SK-N-SH (cell line): Measurements from ENCODE around the gene CNTNAP2. TPM values are rescaled to one million over a fixed set of nuclear protein-coding genes. Genes with fewer than 3 reads are reported as not detected.

Experiments used
- CTCF ChIA-PET: fragments of 300-600, 350-600 bp; formaldehyde crosslinking; extraction: SDS; loops from one replicate; lab custom pipeline; 2021; lab: Yijun Ruan, JAX
- POLR2A ChIA-PET: fragments of 350-600 bp; sonication (Branson Sonifier 250); formaldehyde crosslinking; extraction: SDS; loops from one replicate; lab custom pipeline; 2020; ENCODE audit warnings: antibody characterized with exemption, inconsistent platforms; lab: Yijun Ruan, JAX
- DNase-seq: peaks from one replicate; pipeline ENCODE4 v3.0.0; 2012
- H2AFZ ChIP-seq: fragments of 200-600 bp; sonication (generic); 2 replicates; pipeline ENCODE4 v1.8.1; 2016; ENCODE audit warnings: antibody characterized with exemption, mild to moderate bottlenecking, low read depth
- H3F3A ChIP-seq: fragments of 200-600 bp; sonication (generic); replicated peaks from 2 replicates; pipeline ENCODE3; 2016; ENCODE audit warnings: antibody characterized with exemption, mild to moderate bottlenecking; ENCODE audit not compliant: insufficient read depth
- H3K27ac ChIP-seq, 2 experiments: fragments of 200-500 bp in 1 of 2; fragments of 200-600 bp in 1 of 2; sonication (Bioruptor generic) in 1 of 2; sonication (generic), shearing (Covaris generic) in 1 of 2; 2 replicates each; pipeline versions ENCODE4 v1.5.1 to v1.6.1; 2014 to 2016; ENCODE audit warnings: low read depth in 2 of 2, inconsistent platforms in 1 of 2, low read length in 1 of 2, mild to moderate bottlenecking in 1 of 2, mixed read lengths in 1 of 2
- H3K27me3 ChIP-seq: fragments of 200-600 bp; sonication (generic), shearing (Covaris generic); 2 replicates; pipeline ENCODE4 v1.6.1; 2016; ENCODE audit warnings: mixed run types; ENCODE audit not compliant: insufficient read depth
- H3K36me3 ChIP-seq, 2 experiments: fragments of 200-500 bp in 1 of 2; fragments of 200-600 bp in 1 of 2; sonication (Bioruptor generic) in 1 of 2; sonication (generic) in 1 of 2; replicated peaks in 1 of 2; 2 replicates each; pipeline versions ENCODE3 to v1.5.1; 2014 to 2016; ENCODE audit warnings: low read length in 1 of 2, mild to moderate bottlenecking in 1 of 2; ENCODE audit not compliant: insufficient read depth in 2 of 2, control insufficient read depth in 1 of 2
- H3K4me1 ChIP-seq, 2 experiments: fragments of 200-500 bp in 1 of 2; fragments of 200-600 bp in 1 of 2; sonication (Bioruptor generic) in 1 of 2; sonication (generic), shearing (Covaris generic) in 1 of 2; 2 replicates each; pipeline versions ENCODE4 v1.5.1 to v1.6.1; 2014 to 2016; ENCODE audit warnings: low read depth in 1 of 2, low read length in 1 of 2, mixed run types in 1 of 2; ENCODE audit not compliant: insufficient read depth in 2 of 2, control insufficient read depth in 1 of 2
- H3K4me2 ChIP-seq: fragments of 200-600 bp; sonication (generic), shearing (Covaris generic); 2 replicates; pipeline ENCODE4 v1.6.1; 2017; ENCODE audit warnings: mixed run types
- H3K4me3 ChIP-seq, 2 experiments: fragments of 200-500 bp in 1 of 2; fragments of 200-600 bp in 1 of 2; sonication (Bioruptor generic) in 1 of 2; sonication (generic), shearing (Covaris generic) in 1 of 2; 2 replicates each; pipeline versions ENCODE4 v1.5.1 to v1.8.1; 2014 to 2016; ENCODE audit warnings: low read depth in 2 of 2, inconsistent platforms in 1 of 2, low read length in 1 of 2, mild to moderate bottlenecking in 1 of 2, mixed read lengths in 1 of 2, moderate library complexity in 1 of 2
- H3K79me2 ChIP-seq: fragments of 200-600 bp; sonication (generic); 2 replicates; pipeline ENCODE4 v1.8.1; 2017; ENCODE audit warnings: mild to moderate bottlenecking; ENCODE audit not compliant: insufficient read depth
- H3K9ac ChIP-seq: fragments of 200-600 bp; sonication (generic); 2 replicates; pipeline ENCODE4 v1.6.1; 2017; ENCODE audit warnings: mixed run types
- H3K9me2 ChIP-seq: fragments of 200-600 bp; sonication (generic); 2 replicates; pipeline ENCODE4 v1.6.1; 2017; ENCODE audit warnings: mixed run types
- H3K9me3 ChIP-seq: fragments of 200-600 bp; sonication (generic); 2 replicates; pipeline ENCODE4 v1.6.1; 2017; ENCODE audit warnings: mixed run types, mild to moderate bottlenecking, moderate library complexity
- H4K20me1 ChIP-seq: fragments of 200-600 bp; sonication (generic); 2 replicates; pipeline ENCODE4 v1.6.1; 2017; ENCODE audit warnings: mild to moderate bottlenecking, mixed run types; ENCODE audit not compliant: insufficient read depth
- CHD2 ChIP-seq: fragments of 150-350 bp; IDR thresholded peaks from 2 replicates; pipeline ENCODE4 v1.6.1; 2018; ENCODE audit warnings: low read length; ENCODE audit not compliant: partially characterized antibody
- EP300 ChIP-seq, 2 experiments: IDR thresholded peaks; 2 replicates each; pipeline versions ENCODE4 v1.4.0 to v1.6.1; 2012; ENCODE audit warnings: borderline replicate concordance in 1 of 2, low read depth in 1 of 2, low read length in 1 of 2
- FOSL2 ChIP-seq: IDR thresholded peaks from 2 replicates; pipeline ENCODE4 v1.4.0; 2012; ENCODE audit warnings: low read depth, mild to moderate bottlenecking, moderate library complexity, borderline replicate concordance
- FOXJ3 ChIP-seq: sonication (generic); formaldehyde crosslinking; IDR thresholded peaks from 2 replicates; pipeline ENCODE4 v1.5.1; 2020; ENCODE audit warnings: mild to moderate bottlenecking, missing genetic modification reagents
- FOXM1 ChIP-seq: IDR thresholded peaks from 2 replicates; pipeline ENCODE4 v1.4.0; 2012; ENCODE audit warnings: low read depth, mild to moderate bottlenecking
- GATA2 ChIP-seq: sonication (generic); formaldehyde crosslinking; IDR thresholded peaks from 2 replicates; pipeline ENCODE4 v1.5.0; 2020; ENCODE audit warnings: mild to moderate bottlenecking, missing genetic modification reagents
- JUND ChIP-seq: IDR thresholded peaks from 2 replicates; pipeline ENCODE4 v1.4.0; 2012
- MAX ChIP-seq: IDR thresholded peaks from 2 replicates; pipeline ENCODE4 v1.4.0; 2012; ENCODE audit warnings: low read depth
- MEF2A ChIP-seq: IDR thresholded peaks from 2 replicates; pipeline ENCODE4 v1.4.0; 2012; ENCODE audit warnings: low read depth, borderline replicate concordance
- RAD21 ChIP-seq: IDR thresholded peaks from 2 replicates; pipeline ENCODE4 v1.6.1; 2012; ENCODE audit warnings: mild to moderate bottlenecking, low read length
- RFX5 ChIP-seq: IDR thresholded peaks from 2 replicates; pipeline ENCODE4 v1.6.1; 2012; ENCODE audit warnings: mild to moderate bottlenecking, improper control_type of control experiment, low read length
- SMC3 ChIP-seq: IDR thresholded peaks from 2 replicates; pipeline ENCODE4 v1.6.1; 2012; ENCODE audit warnings: low read depth, low read length, improper control_type of control experiment
- TAF1 ChIP-seq: IDR thresholded peaks from 2 replicates; pipeline ENCODE4 v1.6.1; 2012; ENCODE audit warnings: low read depth, mild to moderate bottlenecking, low read length, moderate library complexity, borderline replicate concordance
- TCF12 ChIP-seq: IDR thresholded peaks from 2 replicates; pipeline ENCODE4 v1.4.0; 2012
- YY1 ChIP-seq: IDR thresholded peaks from 2 replicates; pipeline ENCODE4 v1.4.0; 2012; ENCODE audit warnings: low read depth, mild to moderate bottlenecking
- ZBTB33 ChIP-seq: IDR thresholded peaks from 2 replicates; pipeline ENCODE4 v1.4.0; 2012; ENCODE audit warnings: low read depth, borderline replicate concordance
- WGBS: methylation state at CpG from one replicate; pipeline ENCODE4 v1.1.6; 2017; ENCODE audit warnings: low lambda C conversion rate; 5-methylcytosine and 5-hydroxymethylcytosine counted together
- polyA plus RNA-seq, 3 experiments: library from polyadenylated mRNA; depleted of rRNA; stranded (reverse); fragments of >200 nt; gene quantifications; 2 replicates each; pipeline ENCODE4 v1.2.3, GENCODE V29; 2012
- TF ChIP-seq, protein P1 (sequence below): IDR thresholded peaks from 2 replicates; pipeline ENCODE4; 2012
- TF ChIP-seq, protein P2 (sequence below): fragments of 150-350 bp; IDR thresholded peaks from 2 replicates; pipeline ENCODE4 v1.6.1; 2017; ENCODE audit warnings: antibody characterized with exemption, low read length, low read depth, borderline replicate concordance

Gene CNTNAP2
- polyA plus RNA-seq, 1 of the 3 experiments (the other 2 are of a cell fraction) = 3.4 TPM

DNA sequence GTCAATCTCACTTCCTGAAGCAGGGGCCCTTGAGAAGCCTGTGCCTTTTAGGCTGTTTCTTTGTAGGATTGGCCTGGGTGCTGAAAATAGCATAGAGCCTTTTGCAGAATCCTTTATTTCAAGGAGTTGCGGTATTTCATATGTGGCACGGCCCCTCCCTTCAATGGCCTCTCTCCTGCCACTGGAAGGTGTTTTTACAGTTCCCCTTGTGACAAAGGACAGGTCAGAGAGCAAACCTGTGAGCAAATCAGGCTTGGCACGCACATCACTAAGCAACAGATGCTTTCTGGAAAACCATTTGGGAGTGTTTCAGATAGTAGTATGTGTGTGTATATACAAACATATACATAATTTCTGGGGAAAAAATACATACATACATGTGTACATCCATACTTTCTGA is 2085.4 kb downstream of the CNTNAP2 start:
- Histone ChIP-seq H3K4me1 (no peaks in the 10 kb centered on the region), H3K4me3 (no peak overlapping the region), H2AFZ (no peak overlapping the region), H4K20me1 (no peaks in the 10 kb centered on the region), H3K27me3 (no peaks in the 10 kb centered on the region), H3K9me2 (no peaks in the 10 kb centered on the region), H3K4me2 (no peak overlapping the region), H3K27ac (no peak overlapping the region), H3K36me3 (no peaks in the 10 kb centered on the region), H3K79me2 (no peaks in the 10 kb centered on the region), H3K9me3 (no peaks in the 10 kb centered on the region), H3F3A (no peaks in the 10 kb centered on the region), H3K9ac (no peak overlapping the region)
- WGBS = 51% methylated on average over 3 of the region's 3 CpGs
- TF ChIP-seq TAF1 (no peak), TCF12 (no peak), FOXM1 (no peak), MEF2A (no peak), FOSL2 (no peak), RAD21 (no peak), RFX5 (no peak), ZBTB33 (no peak), SMC3 (no peak), CHD2 (no peak), GATA2 (no peak), YY1 (no peak)
- TF ChIP-seq, protein P1, sequence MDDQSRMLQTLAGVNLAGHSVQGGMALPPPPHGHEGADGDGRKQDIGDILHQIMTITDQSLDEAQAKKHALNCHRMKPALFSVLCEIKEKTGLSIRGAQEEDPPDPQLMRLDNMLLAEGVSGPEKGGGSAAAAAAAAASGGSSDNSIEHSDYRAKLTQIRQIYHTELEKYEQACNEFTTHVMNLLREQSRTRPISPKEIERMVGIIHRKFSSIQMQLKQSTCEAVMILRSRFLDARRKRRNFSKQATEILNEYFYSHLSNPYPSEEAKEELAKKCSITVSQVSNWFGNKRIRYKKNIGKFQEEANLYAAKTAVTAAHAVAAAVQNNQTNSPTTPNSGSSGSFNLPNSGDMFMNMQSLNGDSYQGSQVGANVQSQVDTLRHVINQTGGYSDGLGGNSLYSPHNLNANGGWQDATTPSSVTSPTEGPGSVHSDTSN = no peak
- TF ChIP-seq, protein P2, sequence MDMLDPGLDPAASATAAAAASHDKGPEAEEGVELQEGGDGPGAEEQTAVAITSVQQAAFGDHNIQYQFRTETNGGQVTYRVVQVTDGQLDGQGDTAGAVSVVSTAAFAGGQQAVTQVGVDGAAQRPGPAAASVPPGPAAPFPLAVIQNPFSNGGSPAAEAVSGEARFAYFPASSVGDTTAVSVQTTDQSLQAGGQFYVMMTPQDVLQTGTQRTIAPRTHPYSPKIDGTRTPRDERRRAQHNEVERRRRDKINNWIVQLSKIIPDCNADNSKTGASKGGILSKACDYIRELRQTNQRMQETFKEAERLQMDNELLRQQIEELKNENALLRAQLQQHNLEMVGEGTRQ = no peak
- ChIA-PET POLR2A (no interaction called here), CTCF (interaction anchor here (1.1 kb wide), 1 partner anchor 20 kb away, joined by 3 read pairs; no protein-coding TSS in a partner anchor)
- DNase-seq = no peak

GRCh38 chr7:148204639-148205304 is 2088.2 kb downstream of the CNTNAP2 start:
- H3K9me2 ChIP-seq = no peaks in the 10 kb centered on the region
- no peaks in the 10 kb centered on the region for H4K20me1 ChIP-seq
- DNase-seq = no peak
- H3K9me3 ChIP-seq = no peaks in the 10 kb centered on the region
- H3K4me3 ChIP-seq = no peak overlapping the region
- no peak overlapping the region for H2AFZ ChIP-seq
- 44% methylated on average over 9 of the region's 9 CpGs for WGBS
- no peak overlapping the region for H3K27ac ChIP-seq
- H3K27me3 ChIP-seq = no peaks in the 10 kb centered on the region
- no peaks in the 10 kb centered on the region for H3F3A ChIP-seq
- H3K79me2 ChIP-seq = no peaks in the 10 kb centered on the region
- no peaks in the 10 kb centered on the region for H3K36me3 ChIP-seq
- ChIA-PET POLR2A (no interaction called here), CTCF (interaction anchor here (0.9 to 1.7 kb wide), 2 partner anchors 37 to 60 kb away, joined by 3 to 6 read pairs; no protein-coding TSS in a partner anchor)
- H3K9ac ChIP-seq = no peak overlapping the region
- H3K4me2 ChIP-seq = no peak overlapping the region
- no peak for TF ChIP-seq MAX
- no peak for TF ChIP-seq FOXJ3 (CRISPR knock-in tag)
- no peak for TF ChIP-seq JUND
- TF ChIP-seq EP300 (IDR thresholded peaks at IDR 0.05; ENCODE audit: borderline replicate concordance in 1 of 2, low read depth in 1 of 2, low read length in 1 of 2) = no peak
- H3K4me1 ChIP-seq = no peaks in the 10 kb centered on the region
